Measurements from ENCODE around the gene TUBG1.
A peak's percentile ranks its signal among the peaks of the same experiment; 100 is the strongest.
"Not testable (repeated sequence)": the region's sequence is repeated elsewhere in the genome, so short reads cannot be mapped to it uniquely, and the experiment has no call there.

TUBG1 gene

GRCh38 chr17:42657824-42658588 is 48.5 kb downstream of the TUBG1 start:
- in situ Hi-C loops (cut with MboI; ENCODE audit: low pct_unique_long_range_greater_than_20kb, low sequenced_read_pairs, unreplicated experiment): no loop called here
- TF ChIP-seq, protein P1, sequence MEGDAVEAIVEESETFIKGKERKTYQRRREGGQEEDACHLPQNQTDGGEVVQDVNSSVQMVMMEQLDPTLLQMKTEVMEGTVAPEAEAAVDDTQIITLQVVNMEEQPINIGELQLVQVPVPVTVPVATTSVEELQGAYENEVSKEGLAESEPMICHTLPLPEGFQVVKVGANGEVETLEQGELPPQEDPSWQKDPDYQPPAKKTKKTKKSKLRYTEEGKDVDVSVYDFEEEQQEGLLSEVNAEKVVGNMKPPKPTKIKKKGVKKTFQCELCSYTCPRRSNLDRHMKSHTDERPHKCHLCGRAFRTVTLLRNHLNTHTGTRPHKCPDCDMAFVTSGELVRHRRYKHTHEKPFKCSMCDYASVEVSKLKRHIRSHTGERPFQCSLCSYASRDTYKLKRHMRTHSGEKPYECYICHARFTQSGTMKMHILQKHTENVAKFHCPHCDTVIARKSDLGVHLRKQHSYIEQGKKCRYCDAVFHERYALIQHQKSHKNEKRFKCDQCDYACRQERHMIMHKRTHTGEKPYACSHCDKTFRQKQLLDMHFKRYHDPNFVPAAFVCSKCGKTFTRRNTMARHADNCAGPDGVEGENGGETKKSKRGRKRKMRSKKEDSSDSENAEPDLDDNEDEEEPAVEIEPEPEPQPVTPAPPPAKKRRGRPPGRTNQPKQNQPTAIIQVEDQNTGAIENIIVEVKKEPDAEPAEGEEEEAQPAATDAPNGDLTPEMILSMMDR (IDR thresholded peaks at IDR 0.05; ENCODE audit: extremely low read depth, insufficient read depth, missing control alignments): no peak

GRCh38 chr17:42659079-42659931 is 49.8 kb downstream of the TUBG1 start, which contains the start of gene TUBG2:
Gene TUBG2 (plus strand): TSS chr17:42659284. CDS start chr17:42659504, 220 bp downstream.
- DNase-seq (ENCODE audit: low spot score): peak; percentile 88
- in situ Hi-C loops (cut with MboI; ENCODE audit: low pct_unique_long_range_greater_than_20kb, low sequenced_read_pairs, unreplicated experiment): no loop called here

More at GRCh38 chr17:42657824-42658588, 48.5 kb downstream of the TUBG1 start:
- no peak for DNase-seq (ENCODE audit: low spot score)

GRCh38 chr17:42659932-42660274 is 50.4 kb downstream of the TUBG1 start:
- in situ Hi-C loops (cut with MboI; ENCODE audit: low pct_unique_long_range_greater_than_20kb, low sequenced_read_pairs, unreplicated experiment): loop anchor here (10.0 kb wide), 1 partner anchor 45 kb away; no protein-coding TSS in a partner anchor
- DNase-seq (ENCODE audit: low spot score): not testable (repeated sequence)

More at GRCh38 chr17:42659079-42659931, 49.8 kb downstream of the TUBG1 start, which contains the start of gene TUBG2:
- TF ChIP-seq, protein P1 (IDR thresholded peaks at IDR 0.05; ENCODE audit: extremely low read depth, insufficient read depth, missing control alignments): no peak

GRCh38 chr17:42660692-42661345 is 51.3 kb downstream of the TUBG1 start:
- TF ChIP-seq, protein P1 (IDR thresholded peaks at IDR 0.05; ENCODE audit: extremely low read depth, insufficient read depth, missing control alignments): no peak
- in situ Hi-C loops (cut with MboI; ENCODE audit: low pct_unique_long_range_greater_than_20kb, low sequenced_read_pairs, unreplicated experiment): loop anchor here (10.0 kb wide), 1 partner anchor 46 kb away; no protein-coding TSS in a partner anchor
- DNase-seq (ENCODE audit: low spot score): peak; percentile 9
